ENCODE data around the gene GARIN5B. TPM values are rescaled to one million over a fixed set of nuclear protein-coding genes. Genes with fewer than 3 reads are reported as not detected.

GARIN5B gene
- total and polyA plus RNA-seq, 2 of the 8 experiments (the other 6 are each of a cell fraction or from before 2014, with no cell fraction given), result 0.03 TPM; not detected in 1

- WGBS, 2 experiments (ENCODE audit: extremely low coverage in 1 of 2, insufficient coverage in 1 of 2, insufficient read length in 1 of 2, insufficient replicate concordance in 2 of 2, low coverage in 1 of 2, low lambda C conversion rate in 2 of 2, missing lambda C conversion rate in 1 of 2), result 14% methylated on average over 60 of the region's 72 CpGs; no CpG with 5 or more reads in 1 of the 2 experiments
- H2AFZ ChIP-seq (ENCODE audit: low read length), result peak within 1 kb of the TSS; percentile 91; the same call in 1 of the 2 replicates
- TF ChIP-seq PHF8 (conservative IDR thresholded peaks at IDR 0.05; ENCODE audit: low read depth, low read length) (peak; percentile 26; the same call in 1 of the 2 replicates), EGR1 (IDR thresholded peaks at IDR 0.05; ENCODE audit: borderline replicate concordance, low read depth, low read length) (no peak), SAP30 (IDR thresholded peaks at IDR 0.05; ENCODE audit: insufficient read depth, insufficient replicate concordance, low read length) (peak; percentile 2), TEAD4 (IDR thresholded peaks at IDR 0.05; ENCODE audit: low read depth, low read length) (no peak), JUN (IDR thresholded peaks at IDR 0.05; ENCODE audit: low read depth, low read length) (no peak), JUND (IDR thresholded peaks at IDR 0.05; ENCODE audit: low read length) (no peak), TCF12 (IDR thresholded peaks at IDR 0.05; ENCODE audit: low read depth, low read length) (no peak), CTCF (IDR thresholded peaks at IDR 0.05; ENCODE audit: control extremely low read depth in 1 of 3, insufficient read depth in 1 of 3, low read depth in 1 of 3, low read length in 3 of 3) (no peak)
Measured at GRCh38 chr19:55384131-55384919, 21.3 kb upstream of the GARIN5B start, which contains the start of gene TMEM238. TSS of gene TMEM238 (minus strand) at chr19:55384292. CDS start at chr19:55384259, 33 bp downstream.

More at GRCh38 chr19:55384131-55384919, 21.3 kb upstream of the GARIN5B start, which contains the start of gene TMEM238:
- Histone ChIP-seq H2BK5ac (ENCODE audit: low read depth, low read length) (peak within 1 kb of the TSS; percentile 80), H2BK12ac (ENCODE audit: low read depth, low read length) (peak within 1 kb of the TSS; percentile 84; the same call in 1 of the 2 replicates), H3K23me2 (ENCODE audit: low read depth, low read length) (peaks cover 31% of the 10 kb centered on the region), H3K9me3 (ENCODE audit: insufficient read depth in 2 of 2, low read depth in 1 of 2, low read length in 1 of 2) (no peaks in the 10 kb centered on the region), H3K18ac (ENCODE audit: extremely low read depth, low read length) (peak within 1 kb of the TSS; percentile 94), H4K8ac (ENCODE audit: extremely low read depth, insufficient read depth, low read length) (peak within 1 kb of the TSS; percentile 92), H3K4me3 (ENCODE audit: extremely low read depth in 1 of 4, insufficient read depth in 2 of 4, low read depth in 3 of 4, low read length in 4 of 4) (peak within 1 kb of the TSS; percentile 89 to 97 (median 94)), H3K4me1 (replicated peaks in 1 of 4; ENCODE audit: control insufficient read depth in 3 of 4, insufficient read depth in 4 of 4, low read length in 3 of 4) (peaks cover 0 to 38% (median 29%) of the 10 kb centered on the region in 4 experiments; a peak in 6 of 7 replicates), H4K91ac (replicated peaks; ENCODE audit: insufficient read length, low read length) (peak within 1 kb of the TSS; percentile 86), H3K27me3 (replicated peaks in 1 of 4; ENCODE audit: control insufficient read depth in 3 of 4, extremely low read depth in 1 of 4, insufficient read depth in 3 of 4, low read length in 3 of 4) (peaks cover 0 to 6% (median 3%) of the 10 kb centered on the region in 4 experiments; a peak in 4 of 7 replicates), H3K14ac (ENCODE audit: insufficient read length) (peak within 1 kb of the TSS; percentile 99), H2BK120ac (replicated peaks; ENCODE audit: low read depth, low read length) (peak within 1 kb of the TSS; percentile 38), H4K20me1 (replicated peaks in 1 of 2; ENCODE audit: control insufficient read depth in 1 of 2, insufficient read depth in 2 of 2, low read length in 2 of 2) (peaks cover 20 to 40% of the 10 kb centered on the region in 2 experiments), H3K9ac (replicated peaks in 1 of 4; ENCODE audit: extremely low read depth in 1 of 4, low read depth in 3 of 4, low read length in 3 of 4) (peak within 1 kb of the TSS; percentile 73 to 94 (median 82)), H3K79me1 (ENCODE audit: low read depth, low read length) (peaks cover 28% of the 10 kb centered on the region), H3K23ac (ENCODE audit: insufficient read length) (no peak within 1 kb of the TSS), H2AK5ac (ENCODE audit: low read depth, low read length) (peak within 1 kb of the TSS; percentile 88), H3K79me2 (ENCODE audit: control insufficient read depth in 1 of 2, insufficient read depth in 2 of 2, low read length in 2 of 2) (peaks cover 17 to 27% of the 10 kb centered on the region in 2 experiments; a peak in 3 of 4 replicates), H3K4me2 (ENCODE audit: insufficient read depth in 1 of 2, low read depth in 2 of 2, low read length in 2 of 2) (peak within 1 kb of the TSS; percentile 93 to 95), H3K36me3 (ENCODE audit: control insufficient read depth in 2 of 4, insufficient read depth in 4 of 4, low read length in 3 of 4) (peaks cover 17 to 28% (median 22%) of the 10 kb centered on the region in 4 experiments), H3K56ac (replicated peaks; ENCODE audit: insufficient read length, low read depth, low read length) (peak within 1 kb of the TSS; percentile 65), H2BK15ac (ENCODE audit: low read length) (peak within 1 kb of the TSS; percentile 81; the same call in 1 of the 2 replicates), H3K27ac (ENCODE audit: low read depth, low read length) (no peak within 1 kb of the TSS), H4K5ac (ENCODE audit: insufficient read length, low read depth, low read length) (peak within 1 kb of the TSS; percentile 53), H2BK20ac (ENCODE audit: low read length) (no peak within 1 kb of the TSS), H3K4ac (replicated peaks; ENCODE audit: insufficient read length, low read depth, low read length) (peak within 1 kb of the TSS; percentile 91)
- DNase-seq (ENCODE audit: low read depth in 1 of 2, low spot score in 2 of 2) (no peak), FAIRE-seq (no peak)
- ChIA-PET POLR2A (ENCODE audit: partially characterized antibody) (interaction anchor here (0.5 to 26.7 kb wide), 34 partner anchors 9 to 297 kb away, joined by 3 to 874 read pairs (median 5); partner anchors contain the start of genes COX6B2, FIZ1, HSPBP1 and IL11), CTCF (ENCODE audit: partially characterized antibody) (interaction anchor here (0.9 to 3.2 kb wide), 22 partner anchors 9 to 503 kb away, joined by 3 to 37 read pairs (median 4); partner anchors contain the start of gene UBE2S)

Data from H1 (cell line).